GM19328 (cell line): ENCODE measurements around the gene POLR3F.
"Not testable (repeated sequence)": the region's sequence is repeated elsewhere in the genome, so short reads cannot be mapped to it uniquely, and the experiment has no call there.

Experiments used
- ATAC-seq: cut with Tn5 transposase; IDR thresholded peaks from one replicate; pipeline ENCODE4 v1.9.1; 2021; ENCODE audit warnings: mild to moderate bottlenecking, moderate library complexity; ENCODE audit not compliant: unreplicated experiment

The POLR3F gene

GRCh38 chr20:18466894-18467730 lies at the start of gene POLR3F, which contains the start of gene DZANK1:
POLR3F (plus strand) TSS chr20:18467390; CDS start chr20:18467507, 117 bp downstream.
DZANK1 (minus strand) TSS chr20:18467030; CDS start chr20:18465358, 1,672 bp downstream.
- peak; percentile 97 for ATAC-seq

- no peak for ATAC-seq
Measured at GRCh38 chr20:18421608-18422007, 45.6 kb upstream of the POLR3F start.

- no peak for ATAC-seq
Measured at GRCh38 chr20:18427214-18427613, 40.0 kb upstream of the POLR3F start.

GRCh38 chr20:18428490-18429173 lies 38.6 kb upstream of the POLR3F start:
- ATAC-seq = no peak

- no peak for ATAC-seq
Measured at GRCh38 chr20:18430172-18430826, 36.9 kb upstream of the POLR3F start.

GRCh38 chr20:18431206-18431605 lies 36.0 kb upstream of the POLR3F start:
- ATAC-seq = no peak

- ATAC-seq = no peak
Measured at GRCh38 chr20:18436847-18437246, 30.3 kb upstream of the POLR3F start.

- no peak for ATAC-seq
Measured at GRCh38 chr20:18440403-18440802, 26.8 kb upstream of the POLR3F start.

- no peak for ATAC-seq
Measured at GRCh38 chr20:18443886-18444285, 23.3 kb upstream of the POLR3F start.

GRCh38 chr20:18456600-18456999 lies 10.6 kb upstream of the POLR3F start:
- no peak for ATAC-seq

- no peak for ATAC-seq
Measured at GRCh38 chr20:18465536-18466200, 1.5 kb upstream of the POLR3F start.

GRCh38 chr20:18466574-18466893 lies 656 bp upstream of the POLR3F start:
- ATAC-seq = peak; percentile 14

GRCh38 chr20:18477218-18477617 lies 10.0 kb downstream of the POLR3F start:
- ATAC-seq = no peak

- no peak for ATAC-seq
Measured at GRCh38 chr20:18477821-18478220, 10.6 kb downstream of the POLR3F start.

- ATAC-seq = no peak
Measured at GRCh38 chr20:18481596-18481995, 14.4 kb downstream of the POLR3F start.

- ATAC-seq = no peak
Measured at GRCh38 chr20:18488301-18488700, 21.1 kb downstream of the POLR3F start.

GRCh38 chr20:18496042-18496441 lies 28.9 kb downstream of the POLR3F start:
- no peak for ATAC-seq

- peak; percentile 96 for ATAC-seq
Measured at GRCh38 chr20:18496740-18497592, 29.8 kb downstream of the POLR3F start, which contains the start of gene RBBP9. RBBP9 (minus strand) TSS chr20:18497225; CDS start chr20:18497167, 58 bp downstream.

GRCh38 chr20:18497603-18498002 lies 30.4 kb downstream of the POLR3F start:
- ATAC-seq = no peak

- ATAC-seq = not testable (repeated sequence)
Measured at GRCh38 chr20:18501672-18502071, 34.5 kb downstream of the POLR3F start.
